ENCODE data around the gene MMP13. TPM values are rescaled to one million over a fixed set of nuclear protein-coding genes. Genes with fewer than 3 reads are reported as not detected.

Gene MMP13
- total and polyA plus RNA-seq, 9 of the 15 experiments (the other 6 are each of a cell fraction or from before 2014, with no cell fraction given): not detected

DNA sequence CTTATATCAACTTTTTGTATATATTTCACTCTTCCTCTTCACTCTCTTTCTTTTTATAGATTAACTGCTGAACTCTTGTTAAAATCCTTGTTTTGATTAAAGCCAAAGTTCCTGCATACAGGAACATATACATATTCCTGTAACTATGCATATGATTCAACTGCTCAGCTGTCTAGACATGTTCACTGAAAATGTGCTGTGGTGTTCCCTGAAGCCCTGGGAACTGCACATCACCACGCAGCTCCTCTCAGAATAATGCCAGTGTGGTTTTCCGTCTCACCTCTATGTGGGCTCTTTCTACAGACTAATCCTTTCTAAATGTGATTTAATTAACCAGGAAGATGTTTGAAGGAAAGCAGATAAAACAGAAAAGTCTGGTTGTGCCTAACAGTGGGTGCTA is 55.2 kb downstream of the MMP13 start:
- H3K27ac ChIP-seq (ENCODE audit: extremely low read depth, low read depth, low read length): no peak overlapping the region
- FAIRE-seq: no peak
- no peaks in the 10 kb centered on the region for H3K4me1 ChIP-seq (replicated peaks in 1 of 2; ENCODE audit: control insufficient read depth in 2 of 2, insufficient read depth in 2 of 2, low read length in 2 of 2)
- H3K4me3 ChIP-seq: no peak overlapping the region
- no peak overlapping the region for H3K9ac ChIP-seq (ENCODE audit: insufficient read depth in 1 of 2, low read depth in 2 of 2, low read length in 2 of 2)
- no peak overlapping the region for H2AFZ ChIP-seq (ENCODE audit: low read depth, low read length)
- no peaks in the 10 kb centered on the region for H3K27me3 ChIP-seq (ENCODE audit: control insufficient read depth in 2 of 2, insufficient read depth in 2 of 2, low read length in 2 of 2)
- ATAC-seq: no peak
- H3K36me3 ChIP-seq (ENCODE audit: control insufficient read depth, insufficient read depth, low read length): no peaks in the 10 kb centered on the region
- DNase-seq (ENCODE audit: extremely low read depth in 1 of 4, low spot score in 3 of 4): no peak
- POLR2A ChIA-PET: no interaction called here
- CTCF ChIA-PET (ENCODE audit: low intra/inter-chr PET ratio): no interaction called here
- H4K20me1 ChIP-seq (replicated peaks; ENCODE audit: control insufficient read depth, insufficient read depth, low read length): no peaks in the 10 kb centered on the region
- TF ChIP-seq KLF6 (CRISPR knock-in tag; IDR thresholded peaks at IDR 0.05; ENCODE audit: borderline replicate concordance) (no peak), ZKSCAN3 (CRISPR knock-in tag; IDR thresholded peaks at IDR 0.05) (no peak)
- intact Hi-C loops (cut with micrococcal nuclease) (no loop called here), in situ Hi-C loops (cut with MboI) (no loop called here)
- no peaks in the 10 kb centered on the region for H3K9me1 ChIP-seq (ENCODE audit: control insufficient read depth, insufficient read depth, low read length)
- BruUV-seq (replicated peaks): no TSS peak
- H3K9me3 ChIP-seq (replicated peaks; ENCODE audit: control insufficient read depth, insufficient read depth, low read depth, low read length): no peaks in the 10 kb centered on the region
- 5% methylated on average over 2 of the region's 2 CpGs for WGBS (ENCODE audit: insufficient coverage, low coverage, missing lambda C conversion rate)
- no peaks in the 10 kb centered on the region for H3K79me2 ChIP-seq (ENCODE audit: control insufficient read depth, insufficient read depth, low read length)
- H3K4me2 ChIP-seq (ENCODE audit: insufficient read depth, low read length): no peak overlapping the region

Small RNA genes lying within 50 kb of the gene (small RNA-seq; reads per million reads assigned to genes)
- not detected for gene RNU7-159P

Other genes with a start within 250 kb of the MMP13 start
Only the 7 nearest of the 8 such genes appear.
- not detected in 2 replicates for gene MMP8, start 230.8 kb downstream of the MMP13 start, total RNA-seq (2014; rRNA removed)
- not detected in 2 replicates for gene MMP8, start 230.8 kb downstream of the MMP13 start, total RNA-seq (2014; rRNA removed; fragmentation: Illumina TruSeq; extraction: Trizol)
- not detected in 2 replicates for gene MMP8, start 230.8 kb downstream of the MMP13 start, total RNA-seq (2015; rRNA removed; fragmentation: Illumina TruSeq; extraction: Trizol)
- gene MMP8, start 230.8 kb downstream of the MMP13 start, total RNA-seq (2021): not detected in 2 replicates
- gene MMP8, start 230.8 kb downstream of the MMP13 start, polyA plus RNA-seq (2011; rRNA removed): not detected in 2 replicates
- not detected in 2 replicates for gene MMP8, start 230.8 kb downstream of the MMP13 start, polyA plus RNA-seq (2014; fragmentation: Illumina TruSeq; extraction: Trizol)
- gene MMP8, start 230.8 kb downstream of the MMP13 start, polyA plus RNA-seq (2014; fragmentation: Nextera tagmentation; extraction: Ambion mirVana): not detected
- gene MMP8, start 230.8 kb downstream of the MMP13 start, polyA plus RNA-seq (2014; rRNA removed): not detected in 2 replicates
- gene MMP10, start 175.1 kb downstream of the MMP13 start, total RNA-seq (2014; rRNA removed): not detected in 2 replicates
- gene MMP10, start 175.1 kb downstream of the MMP13 start, total RNA-seq (2014; rRNA removed; fragmentation: Illumina TruSeq; extraction: Trizol): not detected in 2 replicates
- not detected in 2 replicates for gene MMP10, start 175.1 kb downstream of the MMP13 start, total RNA-seq (2015; rRNA removed; fragmentation: Illumina TruSeq; extraction: Trizol)
- not detected in 2 replicates for gene MMP10, start 175.1 kb downstream of the MMP13 start, total RNA-seq (2021)
- gene MMP10, start 175.1 kb downstream of the MMP13 start, polyA plus RNA-seq (2011; rRNA removed): not detected in 2 replicates
- not detected in 2 replicates for gene MMP10, start 175.1 kb downstream of the MMP13 start, polyA plus RNA-seq (2014; fragmentation: Illumina TruSeq; extraction: Trizol)
- gene MMP10, start 175.1 kb downstream of the MMP13 start, polyA plus RNA-seq (2014; fragmentation: Nextera tagmentation; extraction: Ambion mirVana): not detected
- gene MMP10, start 175.1 kb downstream of the MMP13 start, polyA plus RNA-seq (2014; rRNA removed): 0.15 TPM in 1 of 2 replicates, not detected in the other
- gene MMP1, start 157.6 kb downstream of the MMP13 start, total RNA-seq (2014; rRNA removed): not detected in 2 replicates
- gene MMP1, start 157.6 kb downstream of the MMP13 start, total RNA-seq (2014; rRNA removed; fragmentation: Illumina TruSeq; extraction: Trizol): 0.15 TPM in 1 of 2 replicates, not detected in the other
- 0.19 and 0.25 TPM in 2 replicates for gene MMP1, start 157.6 kb downstream of the MMP13 start, total RNA-seq (2015; rRNA removed; fragmentation: Illumina TruSeq; extraction: Trizol)
- 0.18 TPM in 1 of 2 replicates, not detected in the other for gene MMP1, start 157.6 kb downstream of the MMP13 start, total RNA-seq (2021)
- gene MMP1, start 157.6 kb downstream of the MMP13 start, polyA plus RNA-seq (2011; rRNA removed): 0.07 and 0.33 TPM in 2 replicates
- 0.09 and 0.10 TPM in 2 replicates for gene MMP1, start 157.6 kb downstream of the MMP13 start, polyA plus RNA-seq (2014; fragmentation: Illumina TruSeq; extraction: Trizol)
- under 1 TPM in 1 of 2 experiments, not detected in 1; 0.06 TPM for gene MMP1, start 157.6 kb downstream of the MMP13 start, polyA plus RNA-seq (2014; fragmentation: Nextera tagmentation; extraction: Ambion mirVana)
- 0.07 TPM in 1 of 2 replicates, not detected in the other for gene MMP1, start 157.6 kb downstream of the MMP13 start, polyA plus RNA-seq (2014; rRNA removed)
- not detected in 2 replicates for gene MMP3, start 112.1 kb downstream of the MMP13 start, total RNA-seq (2014; rRNA removed)
- not detected in 2 replicates for gene MMP3, start 112.1 kb downstream of the MMP13 start, total RNA-seq (2014; rRNA removed; fragmentation: Illumina TruSeq; extraction: Trizol)
- not detected in 2 replicates for gene MMP3, start 112.1 kb downstream of the MMP13 start, total RNA-seq (2015; rRNA removed; fragmentation: Illumina TruSeq; extraction: Trizol)
- gene MMP3, start 112.1 kb downstream of the MMP13 start, total RNA-seq (2021): not detected in 2 replicates
- not detected in 2 replicates for gene MMP3, start 112.1 kb downstream of the MMP13 start, polyA plus RNA-seq (2011; rRNA removed)
- not detected in 2 replicates for gene MMP3, start 112.1 kb downstream of the MMP13 start, polyA plus RNA-seq (2014; fragmentation: Illumina TruSeq; extraction: Trizol)
- not detected for gene MMP3, start 112.1 kb downstream of the MMP13 start, polyA plus RNA-seq (2014; fragmentation: Nextera tagmentation; extraction: Ambion mirVana)
- gene MMP3, start 112.1 kb downstream of the MMP13 start, polyA plus RNA-seq (2014; rRNA removed): not detected in 2 replicates
- not detected in 2 replicates for gene MMP12, start 80.8 kb downstream of the MMP13 start, total RNA-seq (2014; rRNA removed)
- not detected in 2 replicates for gene MMP12, start 80.8 kb downstream of the MMP13 start, total RNA-seq (2014; rRNA removed; fragmentation: Illumina TruSeq; extraction: Trizol)
- not detected in 2 replicates for gene MMP12, start 80.8 kb downstream of the MMP13 start, total RNA-seq (2015; rRNA removed; fragmentation: Illumina TruSeq; extraction: Trizol)
- not detected in 2 replicates for gene MMP12, start 80.8 kb downstream of the MMP13 start, total RNA-seq (2021)
- gene MMP12, start 80.8 kb downstream of the MMP13 start, polyA plus RNA-seq (2011; rRNA removed): not detected in 2 replicates
- not detected in 2 replicates for gene MMP12, start 80.8 kb downstream of the MMP13 start, polyA plus RNA-seq (2014; fragmentation: Illumina TruSeq; extraction: Trizol)
- gene MMP12, start 80.8 kb downstream of the MMP13 start, polyA plus RNA-seq (2014; fragmentation: Nextera tagmentation; extraction: Ambion mirVana): not detected
- gene MMP12, start 80.8 kb downstream of the MMP13 start, polyA plus RNA-seq (2014; rRNA removed): not detected in 2 replicates
- gene DCUN1D5, start 136.4 kb upstream of the MMP13 start, total RNA-seq (2014; rRNA removed): 202 and 242 TPM in 2 replicates
- 132 and 149 TPM in 2 replicates for gene DCUN1D5, start 136.4 kb upstream of the MMP13 start, total RNA-seq (2014; rRNA removed; fragmentation: Illumina TruSeq; extraction: Trizol)
- 105 and 115 TPM in 2 replicates for gene DCUN1D5, start 136.4 kb upstream of the MMP13 start, total RNA-seq (2015; rRNA removed; fragmentation: Illumina TruSeq; extraction: Trizol)
- 97.2 and 100 TPM in 2 replicates for gene DCUN1D5, start 136.4 kb upstream of the MMP13 start, total RNA-seq (2021)
- 102 and 161 TPM in 2 replicates for gene DCUN1D5, start 136.4 kb upstream of the MMP13 start, polyA plus RNA-seq (2011; rRNA removed)
- 82.7 and 93.3 TPM in 2 replicates for gene DCUN1D5, start 136.4 kb upstream of the MMP13 start, polyA plus RNA-seq (2014; fragmentation: Illumina TruSeq; extraction: Trizol)
- gene DCUN1D5, start 136.4 kb upstream of the MMP13 start, polyA plus RNA-seq (2014; fragmentation: Nextera tagmentation; extraction: Ambion mirVana): 10 to 100 TPM; 38.4 to 39.1 TPM
- 175 and 178 TPM in 2 replicates for gene DCUN1D5, start 136.4 kb upstream of the MMP13 start, polyA plus RNA-seq (2014; rRNA removed)
- gene DYNC2H1, start 153.7 kb upstream of the MMP13 start, total RNA-seq (2014; rRNA removed): 0.33 and 0.64 TPM in 2 replicates
- 0.51 and 0.54 TPM in 2 replicates for gene DYNC2H1, start 153.7 kb upstream of the MMP13 start, total RNA-seq (2014; rRNA removed; fragmentation: Illumina TruSeq; extraction: Trizol)
- 0.40 and 0.57 TPM in 2 replicates for gene DYNC2H1, start 153.7 kb upstream of the MMP13 start, total RNA-seq (2015; rRNA removed; fragmentation: Illumina TruSeq; extraction: Trizol)
- gene DYNC2H1, start 153.7 kb upstream of the MMP13 start, total RNA-seq (2021): 0.33 and 0.47 TPM in 2 replicates
- 0.07 and 0.20 TPM in 2 replicates for gene DYNC2H1, start 153.7 kb upstream of the MMP13 start, polyA plus RNA-seq (2011; rRNA removed)
- 0.11 and 0.12 TPM in 2 replicates for gene DYNC2H1, start 153.7 kb upstream of the MMP13 start, polyA plus RNA-seq (2014; fragmentation: Illumina TruSeq; extraction: Trizol)
- gene DYNC2H1, start 153.7 kb upstream of the MMP13 start, polyA plus RNA-seq (2014; fragmentation: Nextera tagmentation; extraction: Ambion mirVana): under 1 TPM; 0.10 to 0.17 TPM
- gene DYNC2H1, start 153.7 kb upstream of the MMP13 start, polyA plus RNA-seq (2014; rRNA removed): 0.08 and 0.19 TPM in 2 replicates

Measured in K562 (cell line).